GM12892 (cell line): ENCODE results near the gene PPA1.

ENCODE experiments used
- POLR2A ChIP-seq: IDR thresholded peaks from 2 replicates; pipeline ENCODE4 v1.6.1; 2011; ENCODE audit warnings: low read depth, low read length, control low read depth
- POLR2AphosphoS5 ChIP-seq: IDR thresholded peaks from 2 replicates; pipeline ENCODE4 v1.6.1; 2011; ENCODE audit warnings: low read depth, low read length, control low read depth

GRCh38 chr10:70190102-70190501 is 43.1 kb downstream of the PPA1 start:
- TF ChIP-seq POLR2A (no peak), POLR2AphosphoS5 (no peak)
